ENCODE data around the gene SMYD3. TPM values are rescaled to one million over a fixed set of nuclear protein-coding genes. Genes with fewer than 3 reads are reported as not detected.
"Not testable (repeated sequence)": the region's sequence is repeated elsewhere in the genome, so short reads cannot be mapped to it uniquely, and the experiment has no call there.

The SMYD3 gene
- total RNA-seq, 1 donor from 2014 or later, result 29.2 TPM

DNA sequence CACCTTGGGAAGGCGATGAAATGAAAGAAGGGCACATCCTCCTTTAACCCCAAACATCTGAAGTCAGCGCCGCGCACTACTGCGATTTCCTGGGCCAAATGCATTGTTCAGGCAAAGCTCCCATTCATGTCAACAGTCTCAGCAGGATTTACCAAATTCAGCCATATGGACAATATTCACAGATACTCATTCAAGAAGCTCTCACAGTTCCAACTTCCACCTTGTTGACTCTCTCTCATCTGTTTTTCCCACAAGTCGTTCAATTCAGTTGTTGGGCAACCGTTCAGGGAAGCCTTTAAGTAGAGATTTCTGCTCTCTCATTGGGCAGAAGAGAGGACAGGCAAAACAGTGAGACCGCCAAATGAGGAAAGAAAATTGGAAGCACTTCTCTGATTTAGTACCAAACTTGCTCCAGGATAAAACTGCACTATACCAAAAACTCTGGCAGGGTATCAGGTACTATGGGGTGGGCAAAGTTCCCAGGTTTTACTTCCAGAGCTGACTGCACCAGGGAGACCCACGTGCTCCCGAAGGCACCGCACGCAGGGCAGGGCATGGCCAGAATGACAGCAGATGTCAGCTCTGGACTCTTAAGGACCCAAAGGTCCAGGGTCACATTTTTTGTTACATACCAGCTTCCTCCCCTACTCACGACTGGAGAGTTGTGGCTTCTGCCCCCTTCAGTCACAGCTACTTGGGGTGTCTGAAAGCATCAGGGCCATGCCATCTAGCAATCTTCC lies 683.5 kb downstream of the SMYD3 start:
- TF ChIP-seq, protein P1, sequence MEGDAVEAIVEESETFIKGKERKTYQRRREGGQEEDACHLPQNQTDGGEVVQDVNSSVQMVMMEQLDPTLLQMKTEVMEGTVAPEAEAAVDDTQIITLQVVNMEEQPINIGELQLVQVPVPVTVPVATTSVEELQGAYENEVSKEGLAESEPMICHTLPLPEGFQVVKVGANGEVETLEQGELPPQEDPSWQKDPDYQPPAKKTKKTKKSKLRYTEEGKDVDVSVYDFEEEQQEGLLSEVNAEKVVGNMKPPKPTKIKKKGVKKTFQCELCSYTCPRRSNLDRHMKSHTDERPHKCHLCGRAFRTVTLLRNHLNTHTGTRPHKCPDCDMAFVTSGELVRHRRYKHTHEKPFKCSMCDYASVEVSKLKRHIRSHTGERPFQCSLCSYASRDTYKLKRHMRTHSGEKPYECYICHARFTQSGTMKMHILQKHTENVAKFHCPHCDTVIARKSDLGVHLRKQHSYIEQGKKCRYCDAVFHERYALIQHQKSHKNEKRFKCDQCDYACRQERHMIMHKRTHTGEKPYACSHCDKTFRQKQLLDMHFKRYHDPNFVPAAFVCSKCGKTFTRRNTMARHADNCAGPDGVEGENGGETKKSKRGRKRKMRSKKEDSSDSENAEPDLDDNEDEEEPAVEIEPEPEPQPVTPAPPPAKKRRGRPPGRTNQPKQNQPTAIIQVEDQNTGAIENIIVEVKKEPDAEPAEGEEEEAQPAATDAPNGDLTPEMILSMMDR (IDR thresholded peaks at IDR 0.05; ENCODE audit: insufficient read depth, low read length, poor library complexity, severe bottlenecking), result no peak

DNA sequence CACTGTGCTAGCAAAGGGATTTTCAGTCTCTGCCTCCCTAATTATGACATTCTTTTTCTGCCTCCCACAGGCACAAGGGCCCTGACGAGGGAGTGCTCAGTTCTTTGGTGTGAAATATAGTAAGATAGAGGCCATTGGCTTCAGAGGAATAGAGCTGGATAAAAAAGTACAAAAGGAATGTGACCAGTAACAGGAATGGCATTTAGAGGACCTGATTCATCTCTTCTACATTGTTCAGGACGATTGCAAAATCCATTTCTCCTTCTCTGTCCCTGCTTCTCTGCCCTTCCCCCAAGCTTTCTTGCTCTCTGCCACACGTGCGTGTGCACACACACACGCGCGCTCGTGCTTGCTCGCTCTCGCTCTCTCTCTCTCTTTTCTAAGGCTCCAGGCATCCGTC lies 684.1 kb downstream of the SMYD3 start:
- H3K36me3 ChIP-seq (ENCODE audit: control insufficient read depth, insufficient read depth, low read length), result no peaks in the 10 kb centered on the region
- TF ChIP-seq, protein P1 (IDR thresholded peaks at IDR 0.05; ENCODE audit: insufficient read depth, low read length, poor library complexity, severe bottlenecking), result no peak
- no peak overlapping the region for H3K4me3 ChIP-seq (ENCODE audit: low read depth, low read length)
- no peaks in the 10 kb centered on the region for H3K27me3 ChIP-seq (ENCODE audit: control insufficient read depth, insufficient read depth, low read length)
- DNase-seq (ENCODE audit: low read depth), result peak; percentile 88

More for the DNA sequence above, 683.5 kb downstream of the SMYD3 start:
- DNase-seq (ENCODE audit: low read depth), result no peak
- H3K36me3 ChIP-seq (ENCODE audit: control insufficient read depth, insufficient read depth, low read length), result no peaks in the 10 kb centered on the region
- no peak overlapping the region for H3K4me3 ChIP-seq (ENCODE audit: low read depth, low read length)
- no peaks in the 10 kb centered on the region for H3K27me3 ChIP-seq (ENCODE audit: control insufficient read depth, insufficient read depth, low read length)

DNA sequence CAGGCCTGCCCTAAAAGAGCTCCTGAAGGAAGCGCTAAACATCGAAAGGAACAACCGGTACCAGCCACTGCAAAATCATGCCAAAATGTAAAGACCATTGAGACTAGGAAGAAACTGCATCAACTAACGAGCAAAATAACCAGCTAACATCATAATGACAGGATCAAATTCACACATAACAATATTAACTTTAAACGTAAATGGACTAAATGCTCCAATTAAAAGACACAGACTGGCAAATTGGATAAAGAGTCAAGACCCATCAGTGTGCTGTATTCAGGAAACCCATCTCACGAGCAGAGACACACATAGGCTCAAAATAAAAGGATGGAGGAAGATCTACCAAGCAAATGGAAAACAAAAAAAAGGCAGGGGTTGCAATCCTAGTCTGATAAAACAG lies 688.7 kb downstream of the SMYD3 start:
- DNase-seq (ENCODE audit: low read depth); H3K27me3 ChIP-seq (ENCODE audit: control insufficient read depth, insufficient read depth, low read length); H3K36me3 ChIP-seq (ENCODE audit: control insufficient read depth, insufficient read depth, low read length); H3K4me3 ChIP-seq (ENCODE audit: low read depth, low read length): not testable (repeated sequence)

DNA sequence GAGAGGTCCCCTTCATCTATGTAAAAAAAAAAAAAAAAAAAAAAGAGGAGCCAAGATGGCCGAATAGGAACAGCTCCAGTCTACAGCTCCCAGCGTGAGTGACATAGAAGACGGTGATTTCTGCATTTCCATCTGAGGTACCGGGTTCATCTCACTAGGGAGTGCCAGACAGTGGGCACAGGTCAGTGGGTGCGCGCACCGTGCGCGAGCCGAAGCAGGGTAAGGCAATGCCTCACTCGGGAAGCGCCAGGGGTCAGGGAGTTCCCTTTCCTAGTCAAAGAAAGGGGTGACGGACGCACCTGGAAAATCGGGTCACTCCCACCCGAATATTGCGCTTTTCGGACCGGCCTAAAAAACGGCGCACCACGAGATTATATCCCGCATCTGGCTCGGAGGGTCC lies 690.6 kb downstream of the SMYD3 start:
- H3K4me3 ChIP-seq (ENCODE audit: low read depth, low read length); DNase-seq (ENCODE audit: low read depth); H3K36me3 ChIP-seq (ENCODE audit: control insufficient read depth, insufficient read depth, low read length); H3K27me3 ChIP-seq (ENCODE audit: control insufficient read depth, insufficient read depth, low read length): not testable (repeated sequence)

DNA sequence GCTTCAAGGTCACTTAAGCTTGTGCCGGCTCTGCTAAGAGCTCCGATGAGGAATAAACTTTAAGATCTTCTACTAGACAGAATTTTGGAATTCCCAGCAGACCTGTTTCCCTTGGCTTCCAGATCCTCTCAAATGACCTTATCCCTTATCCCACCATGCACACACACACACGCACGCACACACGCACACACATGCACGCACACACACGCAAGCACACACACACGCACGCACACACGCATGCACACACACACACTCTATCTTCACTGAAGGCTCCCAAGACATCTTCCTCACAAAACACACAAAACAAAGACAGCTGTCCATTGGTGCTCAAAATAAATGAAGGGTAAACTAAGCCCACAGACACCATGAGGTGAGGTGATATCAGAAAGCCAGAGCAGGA lies 692.4 kb downstream of the SMYD3 start:
- Histone ChIP-seq H3K36me3 (ENCODE audit: control insufficient read depth, insufficient read depth, low read length) (no peaks in the 10 kb centered on the region), H3K27me3 (ENCODE audit: control insufficient read depth, insufficient read depth, low read length) (no peaks in the 10 kb centered on the region), H3K4me3 (ENCODE audit: low read depth, low read length) (no peak overlapping the region)
- no peak for DNase-seq (ENCODE audit: low read depth)
- TF ChIP-seq, protein P1 (IDR thresholded peaks at IDR 0.05; ENCODE audit: insufficient read depth, low read length, poor library complexity, severe bottlenecking), result no peak

DNA sequence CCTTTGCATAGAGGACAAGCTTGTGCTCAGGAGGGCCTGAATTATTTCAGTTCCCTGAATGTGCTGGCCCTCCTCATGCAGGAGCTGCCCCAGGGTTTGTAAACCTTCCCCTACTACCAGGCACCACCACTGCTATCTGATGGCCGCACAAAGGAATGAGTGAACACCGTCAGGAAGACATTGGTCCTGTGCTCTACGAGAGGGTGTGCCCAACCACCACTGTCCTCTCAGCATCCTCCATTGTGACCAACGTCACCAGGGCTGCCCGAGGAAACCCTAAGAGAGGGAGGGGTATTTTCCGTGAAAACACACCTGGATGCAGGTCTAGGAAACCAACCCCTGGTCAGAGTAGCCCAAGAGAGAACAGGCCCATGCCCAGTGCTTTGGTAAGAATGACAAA lies 694.8 kb downstream of the SMYD3 start:
- Histone ChIP-seq H3K36me3 (ENCODE audit: control insufficient read depth, insufficient read depth, low read length) (no peaks in the 10 kb centered on the region), H3K4me3 (ENCODE audit: low read depth, low read length) (no peak overlapping the region), H3K27me3 (ENCODE audit: control insufficient read depth, insufficient read depth, low read length) (no peaks in the 10 kb centered on the region)
- no peak for DNase-seq (ENCODE audit: low read depth)
- TF ChIP-seq, protein P1 (IDR thresholded peaks at IDR 0.05; ENCODE audit: insufficient read depth, low read length, poor library complexity, severe bottlenecking), result no peak

DNA sequence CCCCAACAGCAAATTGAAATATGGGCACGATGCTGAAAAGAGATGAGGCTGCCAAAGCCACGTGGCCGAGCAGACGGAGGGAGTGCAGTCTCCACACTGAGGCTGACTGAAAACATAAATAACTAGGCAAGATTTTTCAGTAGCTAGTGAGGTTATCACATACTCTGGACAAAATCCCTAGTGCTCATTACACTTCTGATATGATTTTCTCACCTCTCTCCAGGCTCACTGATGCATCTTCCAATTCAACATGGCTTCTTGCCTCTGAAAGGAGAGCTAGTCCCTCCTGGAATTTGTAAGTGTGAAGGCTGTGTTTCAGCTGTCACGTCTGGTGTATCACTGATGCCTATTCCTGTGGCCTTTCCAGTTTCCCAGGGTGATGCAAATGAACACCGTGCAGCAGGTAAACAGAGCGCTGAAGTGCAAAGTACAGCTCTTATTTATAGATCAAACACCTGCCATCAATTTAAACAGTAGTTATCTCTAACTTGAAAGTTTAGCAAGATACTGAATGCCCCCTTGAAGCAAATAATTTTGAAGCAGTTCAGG lies 696.2 kb downstream of the SMYD3 start:
- H3K36me3 ChIP-seq (ENCODE audit: control insufficient read depth, insufficient read depth, low read length), result no peaks in the 10 kb centered on the region
- no peak for DNase-seq (ENCODE audit: low read depth)
- TF ChIP-seq, protein P1 (IDR thresholded peaks at IDR 0.05; ENCODE audit: insufficient read depth, low read length, poor library complexity, severe bottlenecking), result no peak
- no peak overlapping the region for H3K4me3 ChIP-seq (ENCODE audit: low read depth, low read length)
- H3K27me3 ChIP-seq (ENCODE audit: control insufficient read depth, insufficient read depth, low read length), result no peaks in the 10 kb centered on the region

All from kidney epithelial cell (primary cell).